Transverse colon (tissue), 4 donors: ENCODE data around the gene ICAM4. TPM values are rescaled to one million over a fixed set of nuclear protein-coding genes. Genes with fewer than 3 reads are reported as not detected.
A peak's percentile ranks its signal among the peaks of the same experiment; 100 is the strongest.

Experiments
- DNase-seq: peaks from one replicate; pipeline ENCODE4 v3.0.0-alpha.2; 2019
- H3K27ac ChIP-seq, 4 donors: fragments of 200-600 bp; sonication (generic); 2 replicates each; pipeline ENCODE4 v1.5.1; 2016 to 2018; ENCODE audit warnings: inconsistent platforms in 4 of 4
- H3K27me3 ChIP-seq: fragments of 200-600 bp; sonication (generic); 2 replicates; pipeline ENCODE4 v1.5.1; 2017; ENCODE audit warnings: inconsistent platforms
- H3K36me3 ChIP-seq, 4 donors: fragments of 200-600 bp; sonication (generic); 2 replicates each; pipeline ENCODE4 v1.5.1; 2017 to 2019; ENCODE audit warnings: inconsistent platforms in 4 of 4
- H3K4me1 ChIP-seq, 4 donors: fragments of 200-600 bp; sonication (generic); 2 replicates each; pipeline ENCODE4 v1.5.1; 2017 to 2020; ENCODE audit warnings: inconsistent platforms in 4 of 4
- H3K4me3 ChIP-seq, 4 donors: fragments of 200-600 bp; sonication (generic); 1 replicate in 1 of 4; 2 replicates in 3 of 4; pipeline versions ENCODE4 v1.5.1 to v1.6.1; 2017 to 2019; ENCODE audit warnings: inconsistent platforms in 4 of 4
- H3K9me3 ChIP-seq, 2 donors: fragments of 200-600 bp; sonication (generic); 2 replicates each; pipeline ENCODE4 v1.5.1; 2017 to 2019; ENCODE audit warnings: inconsistent platforms in 2 of 2
- EP300 ChIP-seq: sonication (generic); formaldehyde crosslinking; IDR thresholded peaks from one replicate; pipeline ENCODE4 v1.6.1; 2017; ENCODE audit warnings: antibody characterized with exemption, low read depth
- POLR2A ChIP-seq: fragments of 450-650 bp; IDR thresholded peaks from one replicate; pipeline ENCODE4 v1.6.1; 2016; ENCODE audit warnings: antibody characterized with exemption, mild to moderate bottlenecking, moderate library complexity
- POLR2AphosphoS5 ChIP-seq, 3 donors: sonication (generic); formaldehyde crosslinking; IDR thresholded peaks; one replicate each; pipeline ENCODE4 v1.6.1; 2016; ENCODE audit warnings: antibody characterized with exemption in 3 of 3
- WGBS, 2 donors: methylation state at CpG; one replicate each; pipeline ENCODE4 v1.1.5; 2018; ENCODE audit warnings: low coverage in 1 of 2; 5-methylcytosine and 5-hydroxymethylcytosine counted together
- in situ Hi-C, 4 donors: fragments of 200-750 bp; cut with MboI; loops; one replicate each; pipeline versions ENCODE4 v1.15.0 to v1.15.1; 2017; ENCODE audit warnings: low sequenced_read_pairs in 3 of 4, low pct_ligation_motif_present in 1 of 4, low pct_unique_long_range_greater_than_20kb in 1 of 4
- intact Hi-C: fragments of 100-400 bp; cut with DNase I; formaldehyde crosslinking; loops from one replicate; pipeline ENCODE4 v1.15.1; 2023; ENCODE audit warnings: low total_unique reads
- total RNA-seq, 4 donors: library from RNA; depleted of rRNA; stranded (reverse); fragments of >200 nt; gene quantifications; one replicate each; pipeline ENCODE4 v1.1.0, GENCODE V29; 2016
- TF ChIP-seq, protein P1 (sequence below), 5 experiments: fragments of 200-600 bp in 3 of 5; fragments of 450-650 bp in 2 of 5; sonication (generic) in 3 of 5; IDR thresholded peaks; 1 replicate in 2 of 5; 2 replicates in 3 of 5; pipeline ENCODE4 v1.5.1; 2016 to 2017; ENCODE audit warnings: antibody characterized with exemption in 5 of 5, inconsistent platforms in 3 of 5, mild to moderate bottlenecking in 2 of 5, moderate library complexity in 1 of 5

ICAM4 gene
- total RNA-seq, 4 donors from 2014 or later = 0.48 to 0.55 TPM; not detected in 2

DNA sequence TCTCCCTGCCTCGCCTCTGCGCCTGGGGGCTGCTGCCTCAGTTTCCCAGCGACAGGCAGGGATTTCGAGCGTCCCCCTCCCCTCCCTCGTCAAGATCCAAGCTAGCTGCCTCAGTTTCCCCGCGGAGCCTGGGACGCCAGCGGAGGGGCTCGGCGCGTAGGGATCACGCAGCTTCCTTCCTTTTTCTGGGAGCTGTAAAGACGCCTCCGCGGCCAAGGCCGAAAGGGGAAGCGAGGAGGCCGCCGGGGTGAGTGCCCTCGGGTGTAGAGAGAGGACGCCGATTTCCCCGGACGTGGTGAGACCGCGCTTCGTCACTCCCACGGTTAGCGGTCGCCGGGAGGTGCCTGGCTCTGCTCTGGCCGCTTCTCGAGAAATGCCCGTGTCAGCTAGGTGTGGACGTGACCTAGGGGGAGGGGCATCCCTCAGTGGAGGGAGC lies 16.6 kb upstream of the ICAM4 start:
- Histone ChIP-seq H3K36me3 (no peaks in the 10 kb centered on the region), H3K9me3 (no peaks in the 10 kb centered on the region), H3K27ac (peak overlapping the region; percentile 74 to 86 (median 80)), H3K27me3 (peaks cover 24% of the 10 kb centered on the region), H3K4me3 (peak overlapping the region; percentile 25 to 45 (median 42)), H3K4me1 (peaks cover 6 to 23% (median 17%) of the 10 kb centered on the region in 4 donors)
- 5% methylated on average over 37 of the region's 37 CpGs; no CpG with 5 or more reads in 1 of the 2 donors for WGBS, 2 donors
- peak; percentile 82 for DNase-seq
- intact Hi-C loops = no loop called here
- in situ Hi-C loops = no loop called here
- TF ChIP-seq POLR2A (no peak), POLR2AphosphoS5 (IDR thresholded peaks at IDR 0.05) (peak in 1 of 3 donors; percentile 2)

DNA sequence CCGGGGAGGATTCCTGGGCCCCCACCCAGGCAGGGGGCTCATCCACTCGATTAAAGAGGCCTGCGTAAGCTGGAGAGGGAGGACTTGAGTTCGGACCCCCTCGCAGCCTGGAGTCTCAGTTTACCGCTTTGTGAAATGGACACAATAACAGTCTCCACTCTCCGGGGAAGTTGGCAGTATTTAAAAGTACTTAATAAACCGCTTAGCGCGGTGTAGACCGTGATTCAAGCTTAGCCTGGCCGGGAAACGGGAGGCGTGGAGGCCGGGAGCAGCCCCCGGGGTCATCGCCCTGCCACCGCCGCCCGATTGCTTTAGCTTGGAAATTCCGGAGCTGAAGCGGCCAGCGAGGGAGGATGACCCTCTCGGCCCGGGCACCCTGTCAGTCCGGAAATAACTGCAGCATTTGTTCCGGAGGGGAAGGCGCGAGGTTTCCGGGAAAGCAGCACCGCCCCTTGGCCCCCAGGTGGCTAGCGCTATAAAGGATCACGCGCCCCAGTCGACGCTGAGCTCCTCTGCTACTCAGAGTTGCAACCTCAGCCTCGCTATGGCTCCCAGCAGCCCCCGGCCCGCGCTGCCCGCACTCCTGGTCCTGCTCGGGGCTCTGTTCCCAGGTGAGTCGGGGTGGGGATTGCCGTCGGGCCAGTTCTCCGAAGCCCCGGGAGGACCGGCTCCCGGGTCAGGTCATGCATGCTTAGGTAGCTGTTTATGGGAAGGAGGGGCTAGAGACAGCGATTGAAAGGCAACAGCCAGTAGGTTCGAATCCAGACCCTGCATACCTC lies 15.9 kb upstream of the ICAM4 start, which contains the start of gene ICAM1:
Gene ICAM1 (plus strand): TSS at position 505 of the 779 bp plus-strand sequence. CDS start 40 bp downstream, at position 545.
- intact Hi-C loops (no loop called here), in situ Hi-C loops (no loop called here)
- Histone ChIP-seq H3K9me3 (no peaks in the 10 kb centered on the region), H3K4me1 (peaks cover 6 to 23% (median 17%) of the 10 kb centered on the region in 4 donors), H3K36me3 (no peaks in the 10 kb centered on the region), H3K27me3 (peaks cover 24% of the 10 kb centered on the region), H3K4me3 (peak within 1 kb of the TSS; percentile 25 to 45 (median 42)), H3K27ac (peak within 1 kb of the TSS; percentile 74 to 86 (median 80))
- peak; percentile 88 for DNase-seq
- TF ChIP-seq EP300 (peak; percentile 64), POLR2A (peak; percentile 73), POLR2AphosphoS5 (IDR thresholded peaks at IDR 0.05) (peak; percentile 86 to 88 (median 88))
- TF ChIP-seq, protein P1, sequence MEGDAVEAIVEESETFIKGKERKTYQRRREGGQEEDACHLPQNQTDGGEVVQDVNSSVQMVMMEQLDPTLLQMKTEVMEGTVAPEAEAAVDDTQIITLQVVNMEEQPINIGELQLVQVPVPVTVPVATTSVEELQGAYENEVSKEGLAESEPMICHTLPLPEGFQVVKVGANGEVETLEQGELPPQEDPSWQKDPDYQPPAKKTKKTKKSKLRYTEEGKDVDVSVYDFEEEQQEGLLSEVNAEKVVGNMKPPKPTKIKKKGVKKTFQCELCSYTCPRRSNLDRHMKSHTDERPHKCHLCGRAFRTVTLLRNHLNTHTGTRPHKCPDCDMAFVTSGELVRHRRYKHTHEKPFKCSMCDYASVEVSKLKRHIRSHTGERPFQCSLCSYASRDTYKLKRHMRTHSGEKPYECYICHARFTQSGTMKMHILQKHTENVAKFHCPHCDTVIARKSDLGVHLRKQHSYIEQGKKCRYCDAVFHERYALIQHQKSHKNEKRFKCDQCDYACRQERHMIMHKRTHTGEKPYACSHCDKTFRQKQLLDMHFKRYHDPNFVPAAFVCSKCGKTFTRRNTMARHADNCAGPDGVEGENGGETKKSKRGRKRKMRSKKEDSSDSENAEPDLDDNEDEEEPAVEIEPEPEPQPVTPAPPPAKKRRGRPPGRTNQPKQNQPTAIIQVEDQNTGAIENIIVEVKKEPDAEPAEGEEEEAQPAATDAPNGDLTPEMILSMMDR (IDR thresholded peaks at IDR 0.05) = peak in 2 of 5 experiments; percentile 40 to 42
- 2% methylated on average over 45 of the region's 51 CpGs; no CpG with 5 or more reads in 1 of the 2 donors for WGBS, 2 donors

DNA sequence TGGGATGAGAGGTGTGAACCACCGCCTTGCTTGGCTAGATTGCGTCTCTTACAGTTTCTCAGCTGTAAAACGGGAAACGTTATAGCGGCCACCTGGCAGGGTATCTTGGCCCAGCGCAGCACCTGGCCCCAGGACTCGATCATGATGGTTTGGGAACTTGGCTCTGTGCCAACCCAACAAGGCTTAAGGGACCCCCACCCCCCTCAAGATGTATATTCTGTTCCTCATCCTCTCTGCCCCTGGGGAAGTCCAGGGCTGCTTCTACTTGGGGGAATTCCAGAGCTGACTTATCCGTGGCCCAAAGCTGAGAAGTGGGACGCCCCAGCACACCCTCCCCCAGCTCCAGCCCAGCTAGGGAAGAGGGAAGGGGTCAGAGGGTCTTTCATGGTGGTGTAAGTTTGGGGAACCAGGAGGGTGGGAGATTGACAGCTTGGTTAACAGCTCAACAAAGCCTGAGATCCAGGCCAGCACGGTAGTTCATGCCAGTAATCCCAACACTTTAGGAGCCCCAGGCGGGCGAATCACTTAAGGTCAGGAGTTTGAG lies 15.1 kb upstream of the ICAM4 start:
- peak overlapping the region; percentile 74 to 86 (median 80) for H3K27ac ChIP-seq
- H3K4me3 ChIP-seq = peak overlapping the region in 3 of 4 donors; percentile 25 to 45 (median 42)
- H3K36me3 ChIP-seq = no peaks in the 10 kb centered on the region
- WGBS, 2 donors = 28% methylated on average over 12 of the region's 12 CpGs; no CpG with 5 or more reads in 1 of the 2 donors
- H3K9me3 ChIP-seq = no peaks in the 10 kb centered on the region
- intact Hi-C loops = no loop called here
- peak; percentile 43 for DNase-seq
- no peak for TF ChIP-seq EP300
- TF ChIP-seq, protein P1 (IDR thresholded peaks at IDR 0.05) = no peak
- no peak for TF ChIP-seq POLR2A
- TF ChIP-seq POLR2AphosphoS5 (IDR thresholded peaks at IDR 0.05) = no peak
- peaks cover 6 to 23% (median 17%) of the 10 kb centered on the region in 4 donors for H3K4me1 ChIP-seq
- peaks cover 24% of the 10 kb centered on the region for H3K27me3 ChIP-seq
- in situ Hi-C loops = no loop called here

DNA sequence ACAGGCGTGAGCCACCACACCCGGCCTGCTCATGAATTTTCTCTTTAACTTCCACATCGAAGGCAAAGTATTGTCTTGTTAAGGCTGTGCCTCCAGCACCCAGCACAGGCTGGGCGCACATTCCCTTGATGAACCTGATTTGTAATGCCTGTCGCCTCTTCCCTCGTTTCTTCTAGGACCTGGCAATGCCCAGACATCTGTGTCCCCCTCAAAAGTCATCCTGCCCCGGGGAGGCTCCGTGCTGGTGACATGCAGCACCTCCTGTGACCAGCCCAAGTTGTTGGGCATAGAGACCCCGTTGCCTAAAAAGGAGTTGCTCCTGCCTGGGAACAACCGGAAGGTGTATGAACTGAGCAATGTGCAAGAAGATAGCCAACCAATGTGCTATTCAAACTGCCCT lies 12.2 kb upstream of the ICAM4 start:
- Histone ChIP-seq H3K36me3 (no peaks in the 10 kb centered on the region), H3K27me3 (peaks cover 23% of the 10 kb centered on the region), H3K4me1 (peaks cover 6 to 22% (median 16%) of the 10 kb centered on the region in 4 donors), H3K9me3 (no peaks in the 10 kb centered on the region), H3K4me3 (no peak overlapping the region), H3K27ac (no peak overlapping the region)
- in situ Hi-C loops (no loop called here), intact Hi-C loops (no loop called here)
- TF ChIP-seq, protein P1 (IDR thresholded peaks at IDR 0.05) = no peak
- no peak for TF ChIP-seq POLR2A
- TF ChIP-seq EP300 = no peak
- TF ChIP-seq POLR2AphosphoS5 (IDR thresholded peaks at IDR 0.05) = no peak
- 86 to 90% methylated on average over 2 to 10 of the region's 10 CpGs for whole genome bisulfite sequencing, 2 donors
- DNase-seq = no peak
